ENCODE data around the gene VWA5A. TPM values are rescaled to one million over a fixed set of nuclear protein-coding genes. Genes with fewer than 3 reads are reported as not detected.
A peak's percentile ranks its signal among the peaks of the same experiment; 100 is the strongest.

The VWA5A gene
- total RNA-seq, 1 donor from 2014 or later, result 8.7 TPM

DNA sequence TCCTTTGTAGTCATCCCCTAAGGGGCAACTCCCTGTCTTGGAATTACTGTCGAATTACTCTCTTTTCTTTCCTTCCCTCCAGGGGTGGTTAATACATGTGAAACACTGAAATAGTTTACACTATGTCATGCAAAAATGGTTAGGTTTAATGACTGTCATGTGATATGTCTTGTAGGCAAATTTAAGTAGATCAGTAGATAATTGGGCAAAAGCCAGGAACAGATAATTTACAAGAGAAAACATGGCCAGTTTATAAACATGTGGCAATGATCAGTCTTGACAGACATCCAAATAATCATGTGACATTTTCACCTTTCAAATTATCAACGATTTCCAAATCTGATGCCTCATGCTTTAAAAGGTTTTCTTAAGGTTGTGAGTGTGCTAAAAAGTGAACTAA, 3.9 kb downstream of the VWA5A start:
- DNase-seq (ENCODE audit: low read depth), result no peak
- Histone ChIP-seq H3K4me3 (ENCODE audit: insufficient read depth, low read depth, low read length) (no peak overlapping the region), H3K4me1 (ENCODE audit: insufficient read depth, low read length) (peaks cover 14% of the 10 kb centered on the region), H3K9me3 (ENCODE audit: insufficient read depth, low read depth, low read length) (no peaks in the 10 kb centered on the region), H3K4me2 (ENCODE audit: low read length) (no peak overlapping the region), H4K20me1 (ENCODE audit: insufficient read depth, low read length) (no peaks in the 10 kb centered on the region), H3K9ac (ENCODE audit: low read length) (no peak overlapping the region), H3K79me2 (ENCODE audit: insufficient read depth, low read length) (no peaks in the 10 kb centered on the region), H2AFZ (ENCODE audit: low read depth, low read length) (no peak overlapping the region), H3K27me3 (ENCODE audit: insufficient read depth, low read length) (no peaks in the 10 kb centered on the region), H3K27ac (ENCODE audit: low read depth, low read length) (no peak overlapping the region), H3K36me3 (ENCODE audit: insufficient read depth, low read length) (peaks cover under 1% of the 10 kb centered on the region)
- FAIRE-seq, result no peak
- TF ChIP-seq, protein P1, sequence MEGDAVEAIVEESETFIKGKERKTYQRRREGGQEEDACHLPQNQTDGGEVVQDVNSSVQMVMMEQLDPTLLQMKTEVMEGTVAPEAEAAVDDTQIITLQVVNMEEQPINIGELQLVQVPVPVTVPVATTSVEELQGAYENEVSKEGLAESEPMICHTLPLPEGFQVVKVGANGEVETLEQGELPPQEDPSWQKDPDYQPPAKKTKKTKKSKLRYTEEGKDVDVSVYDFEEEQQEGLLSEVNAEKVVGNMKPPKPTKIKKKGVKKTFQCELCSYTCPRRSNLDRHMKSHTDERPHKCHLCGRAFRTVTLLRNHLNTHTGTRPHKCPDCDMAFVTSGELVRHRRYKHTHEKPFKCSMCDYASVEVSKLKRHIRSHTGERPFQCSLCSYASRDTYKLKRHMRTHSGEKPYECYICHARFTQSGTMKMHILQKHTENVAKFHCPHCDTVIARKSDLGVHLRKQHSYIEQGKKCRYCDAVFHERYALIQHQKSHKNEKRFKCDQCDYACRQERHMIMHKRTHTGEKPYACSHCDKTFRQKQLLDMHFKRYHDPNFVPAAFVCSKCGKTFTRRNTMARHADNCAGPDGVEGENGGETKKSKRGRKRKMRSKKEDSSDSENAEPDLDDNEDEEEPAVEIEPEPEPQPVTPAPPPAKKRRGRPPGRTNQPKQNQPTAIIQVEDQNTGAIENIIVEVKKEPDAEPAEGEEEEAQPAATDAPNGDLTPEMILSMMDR (IDR thresholded peaks at IDR 0.05; ENCODE audit: insufficient read depth, low read depth, low read length), result no peak
- no peak for TF ChIP-seq EZH2 (IDR thresholded peaks at IDR 0.05; ENCODE audit: insufficient read depth, low read length)
- Mint-ChIP-seq H3K27ac (ENCODE audit: unreplicated experiment) (no peak overlapping the region), H3K4me3 (ENCODE audit: unreplicated experiment) (no peak overlapping the region), H3K9me3 (ENCODE audit: unreplicated experiment) (no peaks in the 10 kb centered on the region), H3K36me3 (ENCODE audit: low read depth, unreplicated experiment) (peaks cover 31% of the 10 kb centered on the region), H3K4me1 (ENCODE audit: low read depth, unreplicated experiment) (peaks cover 12% of the 10 kb centered on the region), H3K27me3 (ENCODE audit: low read depth, unreplicated experiment) (no peaks in the 10 kb centered on the region)

DNA sequence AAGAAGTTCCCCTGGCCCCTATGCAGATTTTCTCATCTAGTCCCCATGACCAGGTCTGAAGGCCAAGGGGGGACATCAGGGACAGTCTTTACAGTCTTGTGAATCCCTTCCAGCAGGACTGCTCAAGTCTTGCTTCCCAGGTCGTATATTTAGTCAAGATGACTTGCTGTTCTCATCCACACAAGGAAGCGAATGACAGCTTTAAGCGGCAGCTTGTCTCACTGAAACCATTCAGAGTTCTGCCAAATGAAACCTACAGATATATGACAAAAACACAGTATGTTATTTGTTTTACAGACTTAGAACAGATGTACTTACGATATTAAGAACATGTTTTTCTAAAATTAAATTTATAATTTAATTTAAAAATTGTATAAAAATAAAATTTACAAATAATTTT, 5.6 kb downstream of the VWA5A start:
- H4K20me1 ChIP-seq (ENCODE audit: insufficient read depth, low read length), result no peaks in the 10 kb centered on the region
- Mint-ChIP-seq H3K4me1 (ENCODE audit: low read depth, unreplicated experiment) (peaks cover 12% of the 10 kb centered on the region), H3K9me3 (ENCODE audit: unreplicated experiment) (no peaks in the 10 kb centered on the region), H3K27me3 (ENCODE audit: low read depth, unreplicated experiment) (no peaks in the 10 kb centered on the region), H3K4me3 (ENCODE audit: unreplicated experiment) (no peak overlapping the region), H3K36me3 (ENCODE audit: low read depth, unreplicated experiment) (peaks cover 34% of the 10 kb centered on the region), H3K27ac (ENCODE audit: unreplicated experiment) (no peak overlapping the region)
- H3K79me2 ChIP-seq (ENCODE audit: insufficient read depth, low read length), result no peaks in the 10 kb centered on the region
- no peak overlapping the region for H3K4me2 ChIP-seq (ENCODE audit: low read length)
- no peak overlapping the region for H3K9ac ChIP-seq (ENCODE audit: low read length)
- no peaks in the 10 kb centered on the region for H3K27me3 ChIP-seq (ENCODE audit: insufficient read depth, low read length)
- H3K4me3 ChIP-seq (ENCODE audit: insufficient read depth, low read depth, low read length), result no peak overlapping the region
- H3K9me3 ChIP-seq (ENCODE audit: insufficient read depth, low read depth, low read length), result no peaks in the 10 kb centered on the region
- peaks cover 4% of the 10 kb centered on the region for H3K4me1 ChIP-seq (ENCODE audit: insufficient read depth, low read length)
- H3K36me3 ChIP-seq (ENCODE audit: insufficient read depth, low read length), result peaks cover 5% of the 10 kb centered on the region
- FAIRE-seq (no peak), DNase-seq (ENCODE audit: low read depth) (no peak)
- H2AFZ ChIP-seq (ENCODE audit: low read depth, low read length), result no peak overlapping the region
- H3K27ac ChIP-seq (ENCODE audit: low read depth, low read length), result no peak overlapping the region
- TF ChIP-seq, protein P1 (IDR thresholded peaks at IDR 0.05; ENCODE audit: insufficient read depth, low read depth, low read length), result no peak
- TF ChIP-seq EZH2 (IDR thresholded peaks at IDR 0.05; ENCODE audit: insufficient read depth, low read length), result no peak

DNA sequence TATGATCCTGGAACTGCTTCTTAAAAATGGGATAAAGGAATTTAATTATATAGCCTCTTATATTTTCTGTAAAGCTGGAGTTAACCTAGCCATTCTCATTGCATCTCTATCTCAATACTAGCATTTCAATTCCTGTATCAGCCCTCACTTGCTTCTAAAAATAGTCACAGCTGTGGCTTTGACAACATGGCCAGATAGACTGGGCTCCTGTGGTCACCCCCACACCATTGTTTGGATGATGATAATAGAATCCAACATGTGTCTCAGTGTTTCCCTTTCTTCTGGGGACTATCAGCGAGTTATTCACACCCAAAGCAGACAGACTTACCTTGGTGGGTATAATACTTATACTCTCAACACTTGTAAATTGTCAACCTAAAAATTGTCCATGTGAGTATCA, 6.9 kb downstream of the VWA5A start:
- H3K4me2 ChIP-seq (ENCODE audit: low read length), result no peak overlapping the region
- Mint-ChIP-seq H3K4me1 (ENCODE audit: low read depth, unreplicated experiment) (peaks cover 7% of the 10 kb centered on the region), H3K27me3 (ENCODE audit: low read depth, unreplicated experiment) (no peaks in the 10 kb centered on the region), H3K36me3 (ENCODE audit: low read depth, unreplicated experiment) (peaks cover 34% of the 10 kb centered on the region), H3K4me3 (ENCODE audit: unreplicated experiment) (no peak overlapping the region), H3K9me3 (ENCODE audit: unreplicated experiment) (no peaks in the 10 kb centered on the region), H3K27ac (ENCODE audit: unreplicated experiment) (no peak overlapping the region)
- FAIRE-seq, result no peak
- no peak overlapping the region for H3K4me3 ChIP-seq (ENCODE audit: insufficient read depth, low read depth, low read length)
- no peaks in the 10 kb centered on the region for H3K9me3 ChIP-seq (ENCODE audit: insufficient read depth, low read depth, low read length)
- TF ChIP-seq, protein P1 (IDR thresholded peaks at IDR 0.05; ENCODE audit: insufficient read depth, low read depth, low read length), result no peak
- no peak for TF ChIP-seq EZH2 (IDR thresholded peaks at IDR 0.05; ENCODE audit: insufficient read depth, low read length)
- no peak overlapping the region for H3K27ac ChIP-seq (ENCODE audit: low read depth, low read length)
- peaks cover 5% of the 10 kb centered on the region for H3K36me3 ChIP-seq (ENCODE audit: insufficient read depth, low read length)
- no peaks in the 10 kb centered on the region for H4K20me1 ChIP-seq (ENCODE audit: insufficient read depth, low read length)
- no peaks in the 10 kb centered on the region for H3K4me1 ChIP-seq (ENCODE audit: insufficient read depth, low read length)
- no peak overlapping the region for H2AFZ ChIP-seq (ENCODE audit: low read depth, low read length)
- no peak overlapping the region for H3K9ac ChIP-seq (ENCODE audit: low read length)
- no peaks in the 10 kb centered on the region for H3K79me2 ChIP-seq (ENCODE audit: insufficient read depth, low read length)
- no peaks in the 10 kb centered on the region for H3K27me3 ChIP-seq (ENCODE audit: insufficient read depth, low read length)
- peak; percentile 26 for DNase-seq (ENCODE audit: low read depth)

Measured in astrocyte (in vitro differentiated cells and primary cell).